Lung (tissue), 12 donors: Measurements from ENCODE around the gene NRIP1. TPM values are rescaled to one million over a fixed set of nuclear protein-coding genes. Genes with fewer than 3 reads are reported as not detected.

Source experiments
- ATAC-seq: fragments of 200-7000 bp; cut with Tn5 transposase; one replicate; pipeline ENCODE4 v1.9.1; 2020; ENCODE audit warnings: moderate number of reproducible peaks; ENCODE audit not compliant: insufficient read depth, low FRiP score
- DNase-seq, 3 donors: peaks; one replicate each; pipeline ENCODE4 v3.0.0-alpha.2; 2013 to 2017
- H3K27ac ChIP-seq, 2 donors: one replicate each; pipeline ENCODE4 v1.5.1; 2013; ENCODE audit warnings: mild to moderate bottlenecking in 2 of 2, moderate library complexity in 2 of 2, control low read depth in 1 of 2, inconsistent platforms in 1 of 2, low read depth in 1 of 2, low read length in 1 of 2
- H3K27me3 ChIP-seq, 3 donors: one replicate each; pipeline ENCODE4 v1.5.1; 2013; ENCODE audit warnings: low read length in 2 of 3; ENCODE audit not compliant: control insufficient read depth in 3 of 3, insufficient read depth in 3 of 3
- H3K36me3 ChIP-seq, 4 donors: one replicate each; pipeline ENCODE4 v1.5.1; 2013; ENCODE audit warnings: low read length in 4 of 4, mild to moderate bottlenecking in 1 of 4, moderate library complexity in 1 of 4; ENCODE audit not compliant: control insufficient read depth in 4 of 4, insufficient read depth in 4 of 4
- H3K4me1 ChIP-seq, 5 donors: one replicate each; pipeline ENCODE4 v1.5.1; 2013; ENCODE audit warnings: low read length in 5 of 5, mild to moderate bottlenecking in 2 of 5, moderate library complexity in 1 of 5; ENCODE audit not compliant: control insufficient read depth in 5 of 5, insufficient read depth in 5 of 5
- H3K4me3 ChIP-seq: one replicate; pipeline ENCODE4 v1.5.1; 2013; ENCODE audit warnings: mild to moderate bottlenecking, control low read depth, moderate library complexity
- H3K9ac ChIP-seq, 2 donors: one replicate each; pipeline ENCODE4 v1.5.1; 2013; ENCODE audit warnings: low read length in 2 of 2, control low read depth in 1 of 2; ENCODE audit not compliant: insufficient read depth in 1 of 2
- H3K9me3 ChIP-seq, 4 donors: one replicate each; pipeline ENCODE4 v1.5.1; 2013; ENCODE audit warnings: low read length in 3 of 4, mild to moderate bottlenecking in 1 of 4, moderate library complexity in 1 of 4; ENCODE audit not compliant: control insufficient read depth in 4 of 4, insufficient read depth in 3 of 4
- WGBS, 2 donors: extraction: QIAGEN DNeasy Blood & Tissue Kit; methylation state at CpG; one replicate each; pipeline ENCODE4 v1.1.7; 2013; 5-methylcytosine and 5-hydroxymethylcytosine counted together
- polyA plus RNA-seq, 2 donors: library from polyadenylated mRNA; stranded (reverse); fragments of 200-250 nt; gene quantifications; one replicate each; pipeline ENCODE4 v1.2.1, GENCODE V29; 2013
- total RNA-seq, 2 donors: library from RNA; depleted of rRNA in 1 of 2; stranded (reverse); fragments of >200 nt in 1 of 2; gene quantifications; one replicate each; pipeline ENCODE4 v1.2.1, GENCODE V29; 2014 to 2021
- TF ChIP-seq, protein P1 (sequence below): IDR thresholded peaks from 2 replicates; pipeline ENCODE4 v1.5.1; 2012; ENCODE audit warnings: mild to moderate bottlenecking; ENCODE audit errors: control extremely low read depth, extremely low read depth
- donor health status: control.
- donor health status: control.
- donor health status: Bipolar disorder and iron deficiency.
- donor health status: healthy.
- donor health status: DM: yes; HTN: yes; CAD: no.

NRIP1 gene
- total and polyA plus RNA-seq, 4 donors, result 5.9 to 35.5 (median 18.3) TPM

GRCh38 chr21:15054606-15055239 is 10.1 kb downstream of the NRIP1 start:
- no peak overlapping the region for H3K9ac ChIP-seq
- H3K9me3 ChIP-seq, result no peaks in the 10 kb centered on the region
- DNase-seq (no peak), ATAC-seq (no peak)
- TF ChIP-seq, protein P1, sequence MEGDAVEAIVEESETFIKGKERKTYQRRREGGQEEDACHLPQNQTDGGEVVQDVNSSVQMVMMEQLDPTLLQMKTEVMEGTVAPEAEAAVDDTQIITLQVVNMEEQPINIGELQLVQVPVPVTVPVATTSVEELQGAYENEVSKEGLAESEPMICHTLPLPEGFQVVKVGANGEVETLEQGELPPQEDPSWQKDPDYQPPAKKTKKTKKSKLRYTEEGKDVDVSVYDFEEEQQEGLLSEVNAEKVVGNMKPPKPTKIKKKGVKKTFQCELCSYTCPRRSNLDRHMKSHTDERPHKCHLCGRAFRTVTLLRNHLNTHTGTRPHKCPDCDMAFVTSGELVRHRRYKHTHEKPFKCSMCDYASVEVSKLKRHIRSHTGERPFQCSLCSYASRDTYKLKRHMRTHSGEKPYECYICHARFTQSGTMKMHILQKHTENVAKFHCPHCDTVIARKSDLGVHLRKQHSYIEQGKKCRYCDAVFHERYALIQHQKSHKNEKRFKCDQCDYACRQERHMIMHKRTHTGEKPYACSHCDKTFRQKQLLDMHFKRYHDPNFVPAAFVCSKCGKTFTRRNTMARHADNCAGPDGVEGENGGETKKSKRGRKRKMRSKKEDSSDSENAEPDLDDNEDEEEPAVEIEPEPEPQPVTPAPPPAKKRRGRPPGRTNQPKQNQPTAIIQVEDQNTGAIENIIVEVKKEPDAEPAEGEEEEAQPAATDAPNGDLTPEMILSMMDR, result no peak
- no peaks in the 10 kb centered on the region for H3K36me3 ChIP-seq
- no peak overlapping the region for H3K27ac ChIP-seq
- H3K4me3 ChIP-seq, result no peak overlapping the region
- H3K27me3 ChIP-seq, result no peaks in the 10 kb centered on the region
- 49 to 76% methylated on average over 4 of the region's 4 CpGs for WGBS, 2 donors
- H3K4me1 ChIP-seq, result peaks cover 0 to 53% (median 25%) of the 10 kb centered on the region in 5 donors

- 27 to 51% methylated on average over 4 of the region's 4 CpGs for WGBS, 2 donors
- Histone ChIP-seq H3K4me1 (peaks cover 0 to 53% (median 25%) of the 10 kb centered on the region in 5 donors), H3K4me3 (no peak overlapping the region), H3K27ac (no peak overlapping the region), H3K9me3 (no peaks in the 10 kb centered on the region), H3K9ac (no peak overlapping the region), H3K36me3 (no peaks in the 10 kb centered on the region), H3K27me3 (no peaks in the 10 kb centered on the region)
- ATAC-seq (no peak), DNase-seq (peak in 1 of 3 donors; percentile 20)
- TF ChIP-seq, protein P1, result no peak
Measured at GRCh38 chr21:15054089-15054488, 10.7 kb downstream of the NRIP1 start.

DNA sequence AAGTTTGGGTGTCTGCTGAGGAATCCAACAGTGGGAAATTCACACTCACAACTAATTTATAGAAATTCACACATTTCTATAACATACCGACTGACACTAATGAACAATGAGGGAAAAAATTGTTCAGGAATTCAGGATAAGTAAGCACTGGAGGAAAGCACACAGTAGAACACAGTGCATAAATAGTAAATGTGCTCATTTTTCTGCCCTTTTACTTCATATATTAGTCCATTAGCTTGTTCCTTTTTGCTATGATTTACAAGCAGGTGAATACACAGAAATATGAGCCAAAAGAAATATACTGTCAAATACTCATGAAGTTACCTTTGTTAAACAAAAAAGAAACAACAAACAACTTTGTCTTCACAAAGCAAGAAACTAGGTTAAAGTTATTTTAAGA is 11.3 kb downstream of the NRIP1 start:
- H3K9ac ChIP-seq, result no peak overlapping the region
- DNase-seq (no peak), ATAC-seq (no peak)
- H3K4me1 ChIP-seq, result peaks cover 0 to 49% (median 21%) of the 10 kb centered on the region in 5 donors
- H3K27ac ChIP-seq, result no peak overlapping the region
- H3K36me3 ChIP-seq, result no peaks in the 10 kb centered on the region
- no peaks in the 10 kb centered on the region for H3K27me3 ChIP-seq
- TF ChIP-seq, protein P1, result no peak
- WGBS, 2 donors, result 31 to 74% methylated on average over 1 of the region's 1 CpG
- no peaks in the 10 kb centered on the region for H3K9me3 ChIP-seq
- H3K4me3 ChIP-seq, result no peak overlapping the region

GRCh38 chr21:15052459-15052763 is 12.4 kb downstream of the NRIP1 start:
- H3K9me3 ChIP-seq, result no peaks in the 10 kb centered on the region
- no peak for ATAC-seq
- no peak overlapping the region for H3K4me3 ChIP-seq
- TF ChIP-seq, protein P1, result no peak
- peaks cover 0 to 47% (median 14%) of the 10 kb centered on the region in 5 donors for H3K4me1 ChIP-seq
- no peak for DNase-seq
- no peak overlapping the region for H3K9ac ChIP-seq
- H3K27ac ChIP-seq, result no peak overlapping the region
- no peaks in the 10 kb centered on the region for H3K36me3 ChIP-seq
- WGBS, 2 donors, result 40 to 74% methylated on average over 4 of the region's 4 CpGs
- no peaks in the 10 kb centered on the region for H3K27me3 ChIP-seq
